Central memory CD4-positive, alpha-beta T cell (primary cell): Measurements from ENCODE around the gene DHRSX.
A peak's percentile ranks its signal among the peaks of the same experiment; 100 is the strongest.
"Not testable (repeated sequence)": the region's sequence is repeated elsewhere in the genome, so short reads cannot be mapped to it uniquely, and the experiment has no call there.

Source experiments
- DNase-seq: peaks from one replicate; pipeline ENCODE4 v3.0.0; 2022
- total RNA-seq, 3 experiments: gene quantifications; one replicate each; lab custom pipeline; 2026; lab: John Stamatoyannopoulos, UW

Gene DHRSX
- total RNA-seq, result 8.3 to 12.9 (median 8.5) reads per million in 3 experiments

DNA sequence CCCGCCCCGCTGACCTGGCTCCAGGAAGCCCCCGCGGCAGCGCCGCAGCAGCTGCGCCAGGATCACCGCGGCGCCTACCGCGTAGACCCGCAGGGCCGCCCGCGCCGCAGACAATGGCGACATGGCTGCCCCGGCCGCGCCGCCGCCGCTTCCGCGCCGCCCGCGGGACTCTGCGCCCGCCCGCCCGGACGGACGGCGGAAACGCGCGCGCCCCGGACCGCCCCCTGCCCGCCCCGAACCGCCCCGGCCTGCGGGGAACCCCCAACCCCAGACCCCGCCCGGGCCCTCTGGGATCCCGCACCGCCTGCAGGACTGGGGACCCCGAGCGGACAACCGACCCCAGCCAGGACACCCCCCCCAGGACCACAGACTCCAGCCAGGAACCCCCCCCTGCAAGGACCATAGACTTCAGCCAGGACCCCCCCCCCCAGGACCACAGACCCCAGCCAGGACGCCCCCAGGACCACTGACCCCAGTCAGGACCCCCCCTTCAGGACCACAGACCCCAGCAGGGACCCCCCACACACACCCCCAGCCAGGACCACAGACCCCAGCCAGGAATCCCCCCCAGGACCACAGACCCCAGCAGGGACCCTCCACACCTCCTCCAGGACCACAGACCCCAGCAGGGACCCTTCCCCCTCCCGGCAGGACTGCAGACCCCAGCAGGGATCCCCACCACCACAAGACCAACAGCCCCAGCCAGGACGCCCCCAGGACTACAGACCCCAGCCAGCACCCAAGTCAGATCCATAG is at the start of gene DHRSX, which contains the start of gene ZBED1:
Gene DHRSX, minus strand, starts transcription at position 174 of the 756 bp plus-strand sequence. Its CDS starts 51 bp downstream, at position 123.
Gene ZBED1, minus strand, starts transcription at position 174 of the 756 bp plus-strand sequence. CDS start 10,257 bp downstream, outside the sequence.
- DNase-seq, result peak; percentile 42

DNA sequence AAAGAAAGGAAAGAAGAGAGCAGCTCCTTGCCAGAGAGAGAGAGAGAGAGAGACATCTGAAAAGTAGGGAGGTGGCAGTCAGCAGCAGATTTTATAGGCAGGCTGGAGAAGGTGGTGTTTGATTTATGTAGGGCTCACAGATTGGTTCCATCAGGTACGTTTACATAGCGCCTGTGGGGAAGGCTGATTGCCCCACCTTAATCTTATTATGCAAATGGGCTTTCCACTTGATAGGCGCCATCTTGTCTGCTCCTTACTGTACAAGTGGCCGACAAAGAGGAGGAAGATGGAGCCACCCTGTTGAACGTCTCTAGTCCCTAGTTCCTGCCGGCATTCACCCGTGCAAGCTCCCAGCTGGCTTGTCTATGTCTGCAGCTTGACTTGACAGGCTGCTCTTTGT is 49.1 kb upstream of the DHRSX start:
- DNase-seq, result no peak

DNA sequence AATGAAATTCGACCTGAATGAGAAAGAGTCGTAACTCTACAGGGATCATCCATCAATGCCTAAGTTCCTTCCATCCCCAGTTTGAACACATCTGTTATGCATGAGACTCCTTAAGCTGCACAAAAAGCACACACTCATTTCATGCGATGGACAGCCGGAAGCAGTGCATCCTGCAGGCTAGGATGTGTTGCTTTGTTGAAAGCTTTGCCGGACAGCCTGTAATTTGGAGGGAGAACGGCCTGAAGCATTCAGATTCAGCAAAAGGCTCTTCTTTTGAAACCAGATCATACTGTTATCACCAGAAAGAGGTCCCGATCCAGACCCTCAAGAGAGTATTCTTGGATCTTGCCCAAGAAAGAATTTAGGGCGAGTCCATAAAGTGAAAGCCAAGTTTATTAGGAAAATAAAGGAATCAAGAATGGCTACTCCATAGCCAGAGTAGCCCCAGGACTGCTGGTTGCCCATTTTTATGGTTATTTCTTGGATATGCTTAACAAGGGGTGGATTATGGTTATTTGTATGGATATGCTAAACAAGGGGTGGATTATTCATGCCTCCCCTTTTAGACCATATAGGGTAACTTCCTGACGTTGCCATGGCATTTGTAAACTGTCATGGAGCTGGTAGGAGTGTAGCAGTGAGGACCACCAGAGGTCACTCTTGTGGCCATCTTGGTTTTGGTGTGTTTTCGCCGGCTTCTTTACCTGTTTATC is 48.1 kb upstream of the DHRSX start:
- DNase-seq, result no peak

DNA sequence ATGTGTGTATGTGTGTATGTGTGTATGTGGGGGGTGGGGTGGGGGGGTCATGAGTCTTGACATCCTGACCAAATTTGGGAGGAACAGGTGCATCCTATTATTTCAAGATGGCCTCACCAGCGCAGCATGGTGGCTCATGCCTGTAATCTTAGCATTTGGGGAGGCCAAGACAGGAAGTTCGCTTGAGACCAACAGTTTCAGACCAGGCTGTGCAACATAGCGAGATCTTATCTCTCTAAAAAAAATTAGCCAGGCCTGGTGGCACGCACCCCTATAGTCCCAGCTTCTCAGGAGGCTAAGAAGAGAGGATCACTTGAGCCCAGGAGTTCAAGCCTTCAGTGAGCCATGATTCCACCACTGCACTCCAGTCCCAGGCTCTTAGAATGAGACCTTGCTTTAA is 47.0 kb upstream of the DHRSX start:
- DNase-seq, result no peak

- no peak for DNase-seq
Observed at GRCh38 chrX:2546496-2546895, 45.7 kb upstream of the DHRSX start.

DNA sequence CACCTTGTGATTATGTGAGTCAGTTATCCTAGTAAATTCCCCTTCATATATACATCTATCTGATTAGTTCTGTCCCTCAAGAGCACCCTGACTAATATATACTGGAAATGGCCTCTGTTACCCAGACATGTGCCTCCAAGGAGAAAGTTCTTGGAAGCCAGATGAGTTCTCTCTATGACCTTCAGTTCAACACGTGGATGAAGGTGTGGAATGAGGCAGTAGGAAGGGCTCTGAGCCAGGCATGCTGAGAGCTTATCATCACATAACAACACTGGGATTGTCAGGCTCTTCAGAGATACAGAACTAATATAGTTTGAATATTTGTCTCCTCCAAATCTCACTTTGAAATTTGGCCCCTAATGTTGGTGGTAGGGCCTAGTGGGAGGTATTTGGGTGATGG is 44.4 kb upstream of the DHRSX start:
- no peak for DNase-seq

DNA sequence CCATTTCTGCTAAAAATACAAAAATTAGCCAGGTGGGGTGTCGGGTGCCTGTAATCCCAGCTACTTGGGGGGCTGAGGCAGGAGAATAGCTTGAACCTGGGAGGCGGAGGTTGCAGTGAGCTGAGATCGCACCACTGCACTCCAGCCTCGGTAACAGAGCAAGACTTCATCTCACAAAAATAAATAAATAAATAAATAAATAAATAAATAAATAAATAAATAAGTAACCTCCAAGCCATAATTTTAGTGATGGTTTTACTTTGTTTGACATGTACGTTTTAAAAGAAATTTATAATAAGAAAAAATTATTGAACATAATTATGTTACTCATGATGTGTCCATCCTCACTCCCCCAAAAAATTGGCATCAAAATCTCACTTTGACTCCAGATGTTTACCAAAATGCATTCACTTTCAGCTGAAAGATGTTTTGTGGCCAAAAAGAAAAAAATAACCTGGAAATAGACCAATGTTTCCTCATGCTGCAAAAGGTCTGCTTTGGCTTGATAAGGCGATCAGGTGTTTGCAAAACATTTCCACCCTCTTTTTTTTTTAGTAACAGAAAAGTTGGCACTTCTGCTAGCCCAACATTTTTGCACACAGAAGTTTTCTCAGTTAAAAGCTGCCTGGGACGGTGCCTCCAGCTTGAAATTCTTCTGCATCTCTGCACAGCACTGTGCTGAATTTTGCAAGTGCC is 42.2 kb upstream of the DHRSX start:
- no peak for DNase-seq

DNA sequence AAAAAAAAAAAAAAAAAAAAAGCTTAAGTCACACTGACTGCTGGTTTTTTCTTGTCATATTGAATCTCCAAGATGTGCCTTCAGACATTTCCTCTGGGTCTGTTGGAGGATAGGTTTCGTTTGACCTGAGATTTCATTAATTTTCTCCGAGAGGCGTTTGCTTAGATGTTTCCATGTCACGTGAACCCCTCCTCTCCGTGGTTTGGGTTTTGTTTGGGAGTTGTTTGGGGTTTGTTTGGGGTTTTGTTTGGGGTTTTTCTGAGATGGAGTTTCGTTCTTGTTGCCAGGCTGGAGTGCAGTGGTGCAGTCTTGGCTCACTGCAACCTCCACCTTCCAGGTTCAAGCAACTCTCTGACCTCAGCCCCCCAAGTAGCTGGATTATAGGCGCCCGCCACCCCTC is 40.8 kb upstream of the DHRSX start:
- DNase-seq, result no peak

- no peak for DNase-seq
Observed at GRCh38 chrX:2540426-2540947, 39.7 kb upstream of the DHRSX start.

GRCh38 chrX:2539586-2539985 is 38.8 kb upstream of the DHRSX start:
- DNase-seq, result no peak

DNA sequence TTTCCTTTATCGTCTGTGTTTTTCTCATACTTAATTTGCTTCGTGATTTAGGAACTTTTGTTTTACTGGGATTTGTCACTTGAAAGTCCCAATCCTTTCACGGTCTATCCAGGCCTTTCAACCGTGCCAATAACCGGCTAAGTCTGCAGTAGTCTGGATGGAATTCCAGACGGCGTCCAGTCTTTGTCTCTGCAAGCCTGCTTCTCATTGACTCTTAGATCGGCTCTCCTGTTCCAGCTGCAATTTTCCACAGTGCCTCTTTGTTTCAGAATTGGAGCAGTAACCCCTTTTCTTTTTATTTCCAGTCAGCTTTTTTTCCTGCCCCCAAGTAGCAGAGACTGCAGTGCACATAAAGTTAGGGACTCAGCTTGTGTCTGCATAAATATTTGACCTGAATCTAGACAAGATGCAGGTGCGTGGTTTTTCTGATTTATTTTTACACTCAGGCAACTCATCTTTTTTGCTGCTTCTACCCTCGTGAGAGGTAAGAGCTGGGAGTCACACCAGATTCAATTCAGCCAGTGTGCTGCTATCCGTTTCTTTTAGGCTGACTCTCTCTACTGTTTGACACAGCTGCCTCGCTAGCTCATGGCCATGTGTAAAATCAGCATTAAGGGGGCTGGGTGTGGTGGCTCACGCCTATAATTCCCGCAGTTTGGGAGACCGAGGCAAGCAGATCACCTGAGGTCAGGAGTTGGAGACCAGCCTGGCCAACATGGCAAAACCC is 37.4 kb upstream of the DHRSX start:
- no peak for DNase-seq

DNA sequence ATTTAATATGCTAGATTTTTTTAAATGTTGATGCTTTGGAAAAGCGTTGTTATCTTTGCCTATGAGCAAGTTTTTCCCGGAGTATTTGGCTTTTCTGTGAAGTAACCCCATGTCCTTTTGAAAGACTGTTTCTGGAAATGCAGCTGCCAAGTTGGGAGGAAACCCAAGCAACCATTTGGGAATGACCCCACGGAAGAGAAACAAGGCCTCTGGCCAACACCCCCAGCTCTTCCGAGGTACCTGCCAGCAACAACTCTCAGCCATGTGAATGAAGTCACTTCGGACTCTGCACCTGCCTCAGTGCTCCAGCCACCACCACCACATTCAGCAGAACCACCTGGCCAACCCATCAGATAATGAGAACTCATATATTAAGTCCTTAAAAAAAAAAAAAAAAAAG is 36.2 kb upstream of the DHRSX start:
- DNase-seq, result no peak

GRCh38 chrX:2536141-2536540 is 35.4 kb upstream of the DHRSX start:
- DNase-seq, result no peak

- DNase-seq, result not testable (repeated sequence)
Observed at GRCh38 chrX:2534261-2535021, 33.7 kb upstream of the DHRSX start.

DNA sequence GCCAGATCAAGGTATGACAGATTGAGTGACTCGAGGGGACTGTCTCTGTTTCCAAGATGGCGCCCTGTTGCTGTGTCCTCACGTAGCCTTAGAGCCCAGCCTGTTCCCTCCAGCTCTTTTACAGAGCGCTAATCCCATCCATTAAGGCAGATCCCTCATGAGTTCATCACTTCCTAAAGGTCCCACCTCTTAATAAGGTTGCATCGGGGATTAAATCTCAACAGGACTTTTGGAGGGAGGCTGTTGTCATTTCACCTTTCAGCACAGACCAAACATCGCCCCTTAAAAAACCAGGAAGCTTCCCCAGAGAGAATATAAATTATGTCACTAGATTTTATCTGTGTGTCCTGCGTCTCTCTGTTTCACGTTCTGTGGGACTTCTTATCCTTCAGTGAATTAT is 32.6 kb upstream of the DHRSX start:
- DNase-seq, result no peak

DNA sequence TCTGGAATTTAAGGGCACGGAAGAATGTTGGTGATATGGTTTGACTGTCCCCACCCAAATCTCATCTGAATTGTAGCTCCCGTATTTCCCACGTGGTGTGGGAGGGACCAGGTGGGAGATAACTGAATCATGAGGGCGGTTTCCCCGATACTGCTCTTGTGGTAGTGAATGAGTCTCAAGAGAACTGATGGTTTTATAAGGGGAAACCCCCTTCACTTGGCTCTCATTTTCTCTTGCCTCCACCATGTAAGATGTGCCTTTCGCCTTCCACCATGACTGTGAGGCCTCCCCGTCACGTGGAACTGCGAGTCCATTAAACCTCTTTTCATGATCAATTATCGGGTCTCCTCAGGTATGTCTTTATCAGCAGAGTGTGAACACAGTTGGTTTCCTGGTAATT is 25.6 kb upstream of the DHRSX start:
- DNase-seq, result no peak

- no peak for DNase-seq
Observed at GRCh38 chrX:2523911-2524310, 23.1 kb upstream of the DHRSX start.

- DNase-seq, result no peak
Observed at GRCh38 chrX:2521927-2522386, 21.2 kb upstream of the DHRSX start.

DNA sequence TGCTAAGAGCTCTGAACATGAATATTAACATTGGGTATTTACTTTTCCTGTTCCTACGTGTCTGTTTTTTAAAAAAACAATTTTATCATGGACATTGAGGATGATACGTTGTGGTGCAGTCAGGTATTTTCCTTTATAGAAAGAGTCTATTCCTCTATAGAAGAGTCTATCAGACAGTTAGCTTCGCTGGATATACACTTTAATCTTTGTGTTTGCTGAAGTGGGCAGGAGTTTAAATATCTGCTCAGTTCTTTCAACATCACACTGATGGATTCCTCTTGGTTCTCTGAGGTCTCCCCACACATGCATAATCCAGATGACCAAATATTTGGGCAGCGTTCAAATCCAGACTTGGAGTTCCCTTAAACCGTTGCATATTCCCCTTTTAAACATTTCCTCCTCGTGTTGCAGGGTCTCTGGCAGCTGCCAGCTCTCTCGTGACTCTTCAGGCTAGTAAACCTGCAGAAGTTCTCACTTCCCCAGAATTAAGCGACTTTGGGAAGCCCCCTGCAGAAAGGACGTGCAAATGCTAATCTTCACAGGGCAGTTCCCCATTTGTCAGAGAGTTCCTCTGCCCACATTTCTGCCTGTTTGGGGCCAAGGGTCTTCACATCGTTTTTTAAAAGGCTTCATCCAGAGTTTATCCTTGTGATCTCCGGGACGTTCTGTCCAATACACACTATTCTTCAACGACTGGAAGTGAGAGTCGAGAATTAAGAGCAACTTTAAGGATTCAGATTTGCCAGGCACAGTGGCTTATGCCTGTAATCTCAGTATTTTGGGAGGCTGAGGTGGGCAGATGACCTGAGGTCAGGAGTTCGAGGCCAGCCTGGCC is 20.5 kb upstream of the DHRSX start:
- no peak for DNase-seq

GRCh38 chrX:2520539-2520938 is 19.8 kb upstream of the DHRSX start:
- DNase-seq, result no peak

- not testable (repeated sequence) for DNase-seq
Observed at GRCh38 chrX:2519638-2520037, 18.9 kb upstream of the DHRSX start.
